Stimulated activated CD8-positive, alpha-beta memory T cell treated with anti-CD3 and anti-CD28 coated beads, Interleukin-15, amount 100 ng/mL, for 48 hours (primary cell): ENCODE results near the gene OPN3.
"Not testable (repeated sequence)": the region's sequence is repeated elsewhere in the genome, so short reads cannot be mapped to it uniquely, and the experiment has no call there.

ENCODE experiments used
- DNase-seq, 2 donors: peaks; one replicate each; pipeline ENCODE4 v3.0.0-alpha.2; 2020; ENCODE audit warnings: low read depth in 2 of 2

OPN3 gene

DNA sequence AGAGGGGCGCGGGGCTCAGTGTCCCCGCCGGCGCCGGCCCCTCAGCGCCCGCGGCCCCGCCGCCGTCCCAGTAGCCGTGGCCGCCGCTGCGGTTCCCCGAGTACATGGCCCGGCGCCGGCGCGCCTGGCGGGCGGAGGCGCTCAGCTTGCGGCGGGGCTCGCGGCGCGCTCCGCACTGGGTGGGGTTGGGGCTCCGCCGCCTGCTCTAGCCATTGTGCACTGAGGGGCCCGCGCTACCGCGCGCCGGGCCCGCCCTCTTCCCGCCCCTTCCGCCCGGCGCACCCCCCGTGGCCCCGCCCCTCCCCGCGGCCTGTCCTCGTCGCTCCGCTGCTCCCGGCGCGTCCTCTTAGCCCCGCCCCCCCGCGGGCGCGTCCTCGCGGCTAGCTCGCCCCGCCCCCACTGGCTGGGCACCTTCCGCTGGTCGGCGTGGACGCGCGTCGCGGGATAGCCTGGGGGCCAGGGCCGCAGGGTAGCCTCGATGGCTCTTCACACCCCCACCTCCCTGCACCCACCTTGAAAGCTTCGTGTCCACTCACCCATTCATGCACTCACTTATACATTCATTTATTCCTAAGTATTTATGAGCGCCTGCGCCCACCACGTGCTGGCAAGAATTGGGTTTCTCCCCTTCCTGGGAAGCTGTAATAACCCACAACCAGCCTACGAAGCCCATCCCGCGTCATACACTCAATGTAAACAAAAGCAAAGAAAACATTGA is at the start of gene OPN3, which contains the start of gene CHML:
OPN3 (minus strand) TSS at position 221 of the 718 bp plus-strand sequence; CDS start at position 106, 115 bp downstream.
CHML (minus strand) TSS at position 221 of the 718 bp plus-strand sequence. CDS start 4,603 bp downstream, outside the sequence.
- peak; percentile 91 for DNase-seq

GRCh38 chr1:241688940-241689368 is 48.8 kb upstream of the OPN3 start:
- no peak for DNase-seq

DNA sequence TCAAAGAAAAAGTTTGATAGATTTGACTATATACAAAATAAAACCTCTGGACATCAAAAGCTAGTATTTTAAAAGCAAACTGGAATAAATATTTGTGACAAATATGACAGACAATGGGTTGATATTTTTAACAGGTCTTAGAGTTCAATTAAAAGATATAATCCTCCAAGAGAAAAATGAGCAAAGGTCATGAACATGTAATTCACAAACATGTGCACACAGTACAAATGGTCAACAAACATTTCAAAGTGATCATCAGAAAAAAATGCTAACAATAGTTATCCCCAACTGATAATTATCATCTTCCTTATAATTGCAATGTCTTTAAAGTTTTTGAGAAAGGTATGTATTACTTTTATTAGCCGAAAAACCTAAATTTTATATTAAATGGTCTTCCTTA is 43.9 kb upstream of the OPN3 start:
- no peak for DNase-seq

DNA sequence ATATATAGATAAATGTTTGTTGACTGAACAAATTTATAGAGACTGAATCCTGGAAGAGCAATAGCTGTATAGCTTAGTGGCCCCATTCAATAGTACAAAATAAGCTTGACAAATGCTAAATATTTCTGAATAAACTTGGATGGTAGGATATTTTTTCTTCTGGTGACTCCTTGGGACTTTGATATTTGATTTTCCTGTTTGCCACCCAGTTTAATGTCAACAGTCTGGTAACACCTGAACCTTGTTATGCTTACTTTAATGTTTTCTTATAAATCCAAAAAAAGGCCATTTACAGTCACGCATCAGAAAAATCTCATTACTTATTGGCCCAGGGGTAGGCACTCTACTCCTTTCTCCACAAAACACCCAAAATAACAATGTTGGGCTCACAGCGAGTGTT is 42.8 kb upstream of the OPN3 start:
- DNase-seq, result no peak

- DNase-seq, result not testable (repeated sequence)
Observed at GRCh38 chr1:241681861-241682448, 41.8 kb upstream of the OPN3 start.

GRCh38 chr1:241679961-241680360 is 39.8 kb upstream of the OPN3 start:
- DNase-seq, result no peak

DNA sequence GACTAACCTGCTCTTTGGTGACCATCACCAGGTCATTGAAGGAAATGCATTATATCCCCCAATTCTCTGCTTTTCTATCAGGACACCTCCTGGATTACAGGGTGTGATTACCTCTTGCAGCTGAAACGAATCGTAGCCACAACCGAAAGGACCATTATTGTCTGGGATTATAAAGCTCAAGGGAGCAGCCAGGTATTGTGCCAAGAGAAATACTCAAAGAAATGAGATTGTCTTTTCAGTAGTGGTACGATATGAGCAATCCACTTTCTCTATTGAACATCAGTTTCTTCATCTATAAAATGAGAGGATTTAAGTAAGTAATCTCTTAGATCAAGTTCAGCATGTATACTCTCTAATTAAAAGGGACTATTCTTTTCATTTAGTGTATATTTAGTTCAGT is 39.2 kb upstream of the OPN3 start:
- DNase-seq, result no peak

- no peak for DNase-seq
Observed at GRCh38 chr1:241678536-241678935, 38.4 kb upstream of the OPN3 start.

DNA sequence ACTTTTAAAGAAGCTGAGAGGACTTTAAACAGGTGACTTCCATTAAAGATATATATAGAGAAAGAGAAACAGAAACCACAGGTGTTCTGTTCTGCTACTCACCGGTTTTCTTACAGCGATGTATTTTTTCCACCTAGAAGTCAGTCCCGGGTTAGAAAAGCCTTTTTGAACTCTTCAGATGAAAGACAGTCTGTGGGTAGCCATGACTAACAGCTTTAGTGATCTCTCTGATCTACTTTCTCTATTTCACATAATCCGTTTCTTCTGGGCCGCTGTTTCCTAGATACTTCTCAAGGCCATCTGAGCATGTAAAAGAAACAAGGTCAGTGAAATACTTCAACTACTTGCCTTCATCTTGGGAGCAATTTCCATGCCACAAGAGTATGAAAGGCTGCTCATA is 37.0 kb upstream of the OPN3 start:
- no peak for DNase-seq

DNA sequence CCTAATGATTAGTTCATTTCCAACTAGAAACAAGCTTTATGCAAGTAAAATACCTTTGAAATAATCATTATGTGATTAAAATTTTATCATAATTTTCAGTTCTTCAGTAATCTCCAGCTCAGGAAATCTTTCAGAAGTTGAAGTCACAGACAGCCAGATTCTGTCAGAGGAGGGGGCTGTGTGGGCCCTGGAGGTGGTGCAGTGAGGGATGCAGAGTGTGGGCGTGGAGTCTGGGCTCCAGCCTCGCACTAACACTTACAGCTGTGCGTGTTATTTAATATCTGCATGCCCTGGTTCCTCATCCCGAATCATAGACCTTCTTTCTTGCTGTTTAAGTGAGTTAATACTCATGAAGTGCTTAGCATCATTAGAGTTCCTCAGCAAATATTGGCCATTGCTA is 35.8 kb upstream of the OPN3 start:
- DNase-seq, result no peak

DNA sequence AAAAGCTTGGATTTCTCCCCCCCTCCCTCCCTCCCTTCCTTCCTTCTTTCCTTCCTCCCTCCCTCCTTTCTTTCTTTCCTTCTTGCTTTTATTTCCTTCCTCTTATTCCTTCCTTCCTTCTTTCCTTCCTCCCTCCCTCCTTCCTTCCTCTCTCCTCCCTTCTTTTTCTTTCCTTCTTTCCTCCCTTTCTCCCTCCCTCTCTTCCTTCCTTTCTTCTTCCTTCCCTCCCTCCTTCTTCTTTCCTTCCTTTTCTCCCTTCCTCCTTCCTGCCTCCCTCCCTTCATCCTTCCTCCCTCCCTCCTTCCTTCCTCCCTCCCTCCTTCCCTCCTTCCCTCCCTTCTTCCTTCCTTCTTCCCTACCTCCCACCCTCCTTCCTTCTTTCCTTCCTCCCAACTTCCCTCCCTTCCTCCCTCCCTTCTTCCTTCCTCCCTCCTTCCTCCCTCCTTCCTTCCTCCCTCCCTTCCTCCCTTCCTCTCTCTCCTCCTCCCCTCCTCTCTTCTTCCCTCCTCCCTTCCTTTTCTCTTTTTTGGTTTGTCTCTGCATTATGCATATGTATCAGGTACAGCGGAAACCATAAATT is 34.7 kb upstream of the OPN3 start:
- DNase-seq, result no peak

DNA sequence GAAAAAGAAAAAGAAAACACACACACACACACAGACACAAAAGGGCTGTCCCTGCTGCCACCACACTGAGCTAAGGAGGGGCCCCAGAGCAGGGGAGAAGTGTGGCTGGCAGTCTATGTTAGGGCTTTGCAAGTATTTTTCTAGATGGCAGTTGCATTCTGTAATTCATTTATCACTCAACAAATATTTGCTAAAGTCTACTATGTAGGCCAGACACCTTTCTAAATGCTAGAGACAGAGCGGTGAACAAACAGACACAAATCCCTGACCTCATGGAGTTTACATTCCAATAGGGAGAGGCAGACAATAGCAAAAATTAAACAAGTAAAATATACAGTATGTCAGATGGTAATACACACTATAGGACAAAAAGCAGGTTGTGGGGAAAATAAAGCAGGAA is 32.1 kb upstream of the OPN3 start:
- DNase-seq, result no peak

- no peak for DNase-seq
Observed at GRCh38 chr1:241666419-241666818, 26.2 kb upstream of the OPN3 start.

GRCh38 chr1:241660424-241660972 is 20.3 kb upstream of the OPN3 start:
- no peak for DNase-seq

DNA sequence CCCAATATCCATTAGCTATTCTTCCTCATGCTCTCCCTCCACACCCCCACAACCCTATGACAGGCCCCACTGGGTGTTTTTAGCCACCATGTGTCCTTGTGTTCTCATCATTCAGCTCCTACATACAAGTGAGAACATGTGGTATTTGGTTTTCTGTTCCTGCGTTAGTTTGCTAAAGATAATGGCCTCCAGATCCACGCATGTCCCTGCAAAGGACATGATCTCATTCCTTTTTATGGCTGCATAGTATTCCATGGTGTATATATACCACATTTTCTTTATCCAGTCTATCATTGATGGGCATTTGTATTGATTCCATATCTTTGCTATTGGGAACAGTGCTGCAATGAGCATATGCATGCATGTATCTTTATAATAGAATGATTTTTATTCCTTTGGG is 18.8 kb upstream of the OPN3 start:
- not testable (repeated sequence) for DNase-seq

GRCh38 chr1:241658081-241658793 is 18.1 kb upstream of the OPN3 start:
- no peak for DNase-seq

- no peak for DNase-seq
Observed at GRCh38 chr1:241654641-241655040, 14.5 kb upstream of the OPN3 start.

DNA sequence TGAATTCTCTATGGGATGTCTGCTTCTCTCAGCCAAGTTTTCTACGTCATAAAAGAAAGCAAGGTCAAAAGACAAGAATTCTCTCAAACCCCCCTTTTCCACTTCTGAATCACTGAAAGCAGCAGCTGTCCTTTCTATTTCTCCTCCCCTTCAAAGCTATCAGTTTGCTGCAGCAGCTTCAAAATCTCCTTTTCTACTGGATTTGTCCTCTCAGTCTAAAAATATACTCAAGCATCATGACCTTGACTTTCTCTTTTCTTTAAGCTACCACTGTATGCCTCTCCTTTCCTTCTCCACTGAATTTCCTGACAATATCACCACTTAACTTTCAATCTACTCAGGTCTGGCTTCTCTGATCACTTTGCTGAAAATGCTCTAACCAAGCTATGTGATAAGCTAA is 13.8 kb upstream of the OPN3 start:
- DNase-seq, result no peak

GRCh38 chr1:241652012-241652411 is 11.8 kb upstream of the OPN3 start, which contains the start of gene WDR64:
WDR64 (plus strand) TSS chr1:241652281; CDS start chr1:241652485, 204 bp downstream.
- DNase-seq, result no peak

DNA sequence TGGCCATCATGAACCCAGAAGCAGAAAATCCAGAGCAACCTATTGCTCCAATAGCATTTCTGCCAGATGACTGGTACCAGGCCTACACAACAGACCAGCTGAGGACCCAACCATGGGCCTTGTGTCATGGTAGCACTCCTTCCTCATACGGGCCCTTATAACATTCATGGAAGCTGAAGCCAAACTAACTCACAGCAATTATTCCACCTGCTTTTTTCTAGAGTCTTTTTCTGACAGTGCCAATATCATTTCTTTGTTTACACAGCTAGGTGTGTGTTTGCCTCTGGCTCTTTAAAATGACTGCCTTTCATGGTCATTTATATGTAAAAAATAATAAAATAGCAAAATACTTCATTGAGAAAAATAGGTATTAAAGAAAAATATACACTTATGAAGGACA is 8.0 kb upstream of the OPN3 start:
- no peak for DNase-seq

GRCh38 chr1:241647658-241648057 is 7.5 kb upstream of the OPN3 start:
- no peak for DNase-seq

- DNase-seq, result no peak
Observed at GRCh38 chr1:241646201-241646600, 6.0 kb upstream of the OPN3 start.
